ENCODE results near the gene MICAL3. TPM values are rescaled to one million over a fixed set of nuclear protein-coding genes. Genes with fewer than 3 reads are reported as not detected.

MICAL3 gene
- total RNA-seq, 1 donor from 2014 or later, result 41.0 TPM

DNA sequence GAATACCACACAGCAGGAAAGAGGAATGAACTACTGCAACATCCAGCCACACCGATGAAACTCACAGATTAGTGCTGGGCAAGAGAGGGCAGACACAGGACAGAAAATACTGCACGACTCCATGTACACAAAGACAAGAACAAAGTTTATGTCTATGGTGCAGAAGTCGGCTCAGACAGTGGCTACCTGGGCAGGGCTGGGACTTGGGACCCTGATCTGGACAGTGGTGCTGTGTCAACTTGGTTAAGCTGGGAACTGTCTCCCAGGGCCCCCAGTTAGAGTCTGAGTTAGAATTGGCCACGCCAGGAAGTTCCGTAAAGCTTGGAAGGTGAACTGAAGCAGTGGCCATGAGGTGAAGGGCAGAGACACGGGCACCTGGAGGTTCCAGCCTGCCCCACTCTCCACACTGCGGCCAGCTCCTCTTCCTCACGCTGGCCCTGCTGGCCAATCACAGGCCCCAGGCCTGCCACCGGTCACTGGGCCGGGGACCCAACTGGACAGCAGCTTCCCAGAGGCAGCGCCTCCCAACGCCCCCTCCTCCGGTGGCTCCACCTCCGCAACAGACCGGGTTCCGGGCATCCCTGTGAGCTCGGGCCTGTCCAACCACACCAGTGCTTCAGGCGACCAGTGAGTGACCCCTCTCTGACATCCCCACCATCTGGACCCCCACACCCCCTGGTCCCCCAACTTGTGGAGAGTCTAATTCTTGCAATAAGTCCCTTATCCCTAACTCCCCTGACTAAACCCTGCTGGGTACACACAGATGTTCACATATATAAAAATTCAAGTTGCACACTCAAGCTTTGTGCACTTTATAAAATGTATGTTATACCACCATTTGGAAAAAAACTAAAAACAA, 93.7 kb downstream of the MICAL3 start:
- no peak for DNase-seq

DNA sequence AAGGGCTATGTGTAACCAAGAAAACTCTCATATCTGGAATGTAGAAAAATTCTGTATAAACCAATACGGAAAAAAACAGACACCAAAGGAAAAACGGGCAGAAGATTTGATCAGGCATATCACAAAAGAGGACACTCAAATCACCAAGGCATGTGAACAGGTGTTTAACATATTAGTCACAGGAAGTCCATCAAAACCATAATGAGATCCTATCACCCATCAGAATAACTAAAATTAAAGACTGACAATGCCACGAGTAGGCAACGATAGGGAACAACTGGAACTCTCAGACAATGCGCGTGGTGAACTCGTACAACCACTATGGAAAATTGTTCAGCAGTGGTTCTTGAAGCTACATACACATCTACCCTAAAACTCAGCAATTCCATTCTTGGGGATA, 94.5 kb downstream of the MICAL3 start:
- no peak for DNase-seq

DNA sequence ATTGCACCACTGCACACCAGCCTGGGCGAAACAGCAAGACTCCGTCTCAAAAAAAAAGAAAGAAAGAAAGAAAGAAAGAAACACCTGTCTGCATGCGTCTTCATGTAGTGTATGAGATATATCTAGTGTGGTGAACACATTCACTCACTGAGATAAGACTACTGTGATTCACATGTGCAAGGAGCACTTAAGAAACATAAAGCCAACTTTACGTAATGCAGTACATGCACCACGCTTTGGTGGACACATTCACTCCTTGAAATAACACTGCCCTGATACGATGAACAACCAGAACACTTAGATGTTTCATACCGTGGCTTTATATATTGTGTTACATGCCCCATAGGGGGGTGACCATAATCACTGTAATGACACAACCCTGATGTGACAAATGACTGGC, 96.0 kb downstream of the MICAL3 start:
- DNase-seq, result no peak

DNA sequence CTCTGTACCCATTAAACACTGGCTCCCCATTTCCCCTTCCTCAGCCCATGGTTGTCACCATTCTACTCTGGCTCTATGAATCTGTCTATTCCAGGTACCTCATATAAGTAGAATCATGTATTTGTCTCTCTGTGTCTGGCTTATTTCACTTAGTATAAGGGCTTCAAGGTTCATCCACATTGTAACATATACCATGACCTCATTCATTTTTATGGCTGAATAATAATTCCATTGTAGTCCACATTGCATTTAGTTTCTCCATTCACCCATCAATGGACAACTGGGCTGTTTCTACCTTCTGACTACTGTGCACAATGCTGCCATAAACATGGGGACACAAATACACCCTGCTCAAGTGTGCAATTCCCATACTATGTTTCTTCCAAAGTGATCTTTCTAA, 97.3 kb downstream of the MICAL3 start:
- DNase-seq, result no peak

DNA sequence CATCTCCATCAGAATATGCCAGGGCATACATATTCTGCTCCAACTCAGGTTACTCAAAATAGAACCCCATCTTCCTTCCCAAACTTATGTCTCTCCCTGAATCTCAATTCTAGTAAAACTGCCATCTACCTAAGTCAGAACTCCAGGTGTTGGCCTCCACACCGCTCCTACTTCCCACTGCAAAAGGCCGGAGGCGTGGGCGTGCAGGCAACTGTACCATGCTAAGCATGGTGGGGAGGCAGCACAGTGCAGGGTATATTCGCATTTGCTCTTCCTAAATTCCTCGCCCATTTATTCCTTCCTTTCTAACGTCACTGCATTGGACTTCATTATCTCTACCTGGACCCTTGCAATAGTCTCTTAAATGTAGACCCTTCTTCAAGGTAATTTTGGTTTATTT, 97.8 kb downstream of the MICAL3 start:
- no peak for DNase-seq

DNA sequence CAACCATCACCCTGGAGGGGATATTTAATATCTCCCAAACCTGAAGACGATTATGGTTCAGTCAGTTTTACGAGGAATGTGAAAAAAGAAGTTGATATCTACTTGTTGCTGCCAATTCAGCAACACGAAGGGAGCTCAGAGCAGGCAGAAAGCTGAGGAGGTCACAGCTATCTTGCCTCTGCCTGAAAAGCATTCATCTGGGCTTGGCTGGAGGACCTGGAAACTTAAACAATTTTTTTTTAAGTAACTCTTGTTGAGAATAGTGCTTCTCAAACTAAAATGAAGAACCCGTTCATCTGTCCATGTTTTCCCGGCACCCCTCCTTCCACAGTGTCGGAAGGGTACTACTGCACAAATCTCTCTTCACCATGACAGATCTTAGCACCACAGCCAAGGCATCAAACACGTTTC, 98.9 kb downstream of the MICAL3 start:
- DNase-seq, result no peak

DNA sequence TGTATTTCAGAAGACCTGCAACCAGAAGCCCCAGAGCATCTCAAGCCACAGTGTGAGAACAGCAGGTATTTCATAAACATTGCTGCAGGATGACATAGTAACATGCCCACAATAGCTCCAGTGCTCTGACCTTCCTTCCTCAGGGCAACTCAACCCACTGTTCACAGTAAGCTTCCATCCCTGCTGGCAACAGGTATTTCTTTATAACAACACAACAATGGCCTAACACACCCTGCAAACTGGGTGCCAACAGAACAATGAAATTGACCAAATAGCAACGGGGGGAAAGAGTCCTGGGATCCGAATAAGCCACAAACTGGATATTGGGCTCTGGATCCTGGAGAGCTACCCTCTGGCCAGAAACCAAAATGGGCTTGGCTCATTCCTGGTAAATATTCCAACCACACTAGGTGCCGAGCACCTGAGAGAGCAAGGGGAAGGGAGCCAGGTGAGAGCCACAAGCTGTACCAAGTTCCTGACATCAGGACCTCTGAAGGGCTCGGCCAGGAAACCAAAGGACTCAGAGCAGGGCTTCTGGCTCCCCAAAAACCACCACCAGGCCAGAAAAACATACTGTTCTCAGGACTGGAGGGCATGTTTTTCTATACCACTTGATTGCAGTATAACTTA, 99.5 kb downstream of the MICAL3 start:
- no peak for DNase-seq

DNA sequence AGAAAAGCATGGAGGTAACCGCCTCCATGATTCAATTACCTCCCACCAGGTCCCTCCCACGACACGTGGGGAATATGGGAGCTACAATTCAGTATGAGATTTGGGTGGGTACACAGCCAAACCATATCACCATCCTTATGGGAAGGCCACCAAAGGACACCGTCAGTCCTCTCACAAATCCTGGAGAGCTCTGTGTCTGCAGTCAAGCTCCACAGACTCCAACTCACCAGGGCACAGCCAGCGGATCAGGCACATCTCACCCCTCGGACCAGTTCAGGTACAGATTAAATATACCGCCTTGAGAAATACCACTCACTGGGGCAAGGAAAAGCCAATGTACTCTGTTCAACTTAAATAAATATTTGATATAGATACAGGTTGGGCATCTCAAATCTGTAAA, 100.3 kb downstream of the MICAL3 start:
- DNase-seq, result no peak

DNA sequence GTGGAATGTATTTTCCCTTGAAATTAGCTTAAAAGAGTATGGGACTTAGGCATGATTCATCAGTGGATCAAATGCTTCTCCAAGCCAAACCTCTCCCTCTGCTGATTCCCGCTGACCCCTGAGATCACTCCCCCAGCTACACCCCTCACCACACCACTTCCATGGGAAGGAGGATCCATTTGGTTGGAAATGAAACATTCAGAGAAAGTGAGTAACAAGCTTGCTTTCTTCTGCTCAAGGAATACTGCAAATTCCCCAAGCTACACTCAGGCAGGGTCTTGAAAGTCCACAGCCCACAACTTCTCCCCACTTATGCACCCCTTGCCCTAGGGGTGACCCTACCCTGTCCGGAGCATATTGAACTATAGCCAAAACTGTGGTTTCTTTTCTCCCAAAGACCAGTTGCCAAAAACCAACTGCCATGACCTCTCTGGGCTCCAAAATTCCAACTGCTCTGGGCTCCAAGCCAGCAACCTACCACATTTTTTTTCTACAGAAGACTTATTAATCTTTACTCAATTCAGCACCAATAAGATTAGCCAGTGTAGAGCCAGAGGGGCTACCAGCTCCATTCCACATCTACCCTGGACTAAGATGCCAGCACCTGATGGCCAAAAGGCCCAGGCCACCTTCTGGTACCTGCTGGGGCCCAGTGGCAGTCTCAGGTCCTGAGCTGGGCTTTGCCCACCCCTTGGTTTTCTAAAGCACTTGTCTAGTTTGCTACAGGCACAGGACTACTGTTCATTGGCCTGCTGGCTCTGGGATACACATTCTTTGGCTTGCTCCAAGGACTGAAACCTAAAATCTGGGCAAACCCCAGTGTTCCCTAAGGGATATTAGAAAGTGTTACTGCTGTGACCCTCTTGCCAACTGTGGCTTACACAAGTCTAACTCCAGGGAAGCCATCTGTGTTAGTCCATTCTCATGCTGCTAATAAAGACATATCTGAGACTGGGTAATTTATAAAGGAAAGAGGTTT, 101.1 kb downstream of the MICAL3 start:
- DNase-seq, result peak; percentile 79

DNA sequence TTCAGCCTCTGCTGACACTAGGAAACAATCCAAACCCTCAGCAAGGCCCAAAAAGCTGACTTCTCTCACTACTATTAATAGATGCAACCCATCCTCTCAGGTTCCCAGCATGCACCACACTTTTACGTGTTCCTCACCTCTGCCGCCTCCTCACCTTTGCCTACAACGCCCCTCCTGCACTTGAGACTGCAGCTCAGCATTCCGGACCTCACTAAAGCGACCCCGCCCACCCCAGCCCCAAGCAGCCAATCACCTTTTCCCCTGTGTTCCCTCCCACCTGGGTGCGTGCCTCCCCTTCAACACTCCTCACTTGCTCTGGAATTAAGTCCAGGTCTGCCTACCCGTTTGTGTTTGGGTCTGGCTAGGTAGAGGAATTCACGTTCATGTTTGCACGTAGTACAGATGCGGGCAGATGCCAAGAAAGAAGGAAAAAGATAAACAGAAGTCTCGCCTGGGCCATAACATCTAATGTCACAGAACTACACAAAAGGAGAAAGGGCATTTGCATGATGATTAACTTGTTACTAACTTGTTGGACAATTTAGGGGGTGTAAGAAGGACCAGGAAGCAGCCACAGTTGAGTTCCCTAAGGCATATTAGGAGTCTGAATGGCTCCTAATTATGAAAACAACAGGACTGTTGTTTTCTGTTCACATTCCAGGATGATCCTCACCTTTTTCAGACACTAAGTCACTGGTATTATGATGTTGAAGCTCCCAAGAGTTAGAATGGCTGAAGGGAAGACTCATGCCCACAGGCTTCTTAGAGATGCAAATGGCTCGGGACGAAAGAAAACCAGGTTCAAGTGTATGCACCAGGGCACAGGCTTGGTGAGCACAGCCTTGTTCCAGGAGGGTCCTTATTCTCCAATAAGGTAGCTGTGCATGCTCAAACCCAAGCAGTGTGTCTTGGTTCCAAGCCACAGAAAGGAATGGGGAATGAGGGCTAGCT, 102.2 kb downstream of the MICAL3 start:
- DNase-seq, result peak; percentile 51

DNA sequence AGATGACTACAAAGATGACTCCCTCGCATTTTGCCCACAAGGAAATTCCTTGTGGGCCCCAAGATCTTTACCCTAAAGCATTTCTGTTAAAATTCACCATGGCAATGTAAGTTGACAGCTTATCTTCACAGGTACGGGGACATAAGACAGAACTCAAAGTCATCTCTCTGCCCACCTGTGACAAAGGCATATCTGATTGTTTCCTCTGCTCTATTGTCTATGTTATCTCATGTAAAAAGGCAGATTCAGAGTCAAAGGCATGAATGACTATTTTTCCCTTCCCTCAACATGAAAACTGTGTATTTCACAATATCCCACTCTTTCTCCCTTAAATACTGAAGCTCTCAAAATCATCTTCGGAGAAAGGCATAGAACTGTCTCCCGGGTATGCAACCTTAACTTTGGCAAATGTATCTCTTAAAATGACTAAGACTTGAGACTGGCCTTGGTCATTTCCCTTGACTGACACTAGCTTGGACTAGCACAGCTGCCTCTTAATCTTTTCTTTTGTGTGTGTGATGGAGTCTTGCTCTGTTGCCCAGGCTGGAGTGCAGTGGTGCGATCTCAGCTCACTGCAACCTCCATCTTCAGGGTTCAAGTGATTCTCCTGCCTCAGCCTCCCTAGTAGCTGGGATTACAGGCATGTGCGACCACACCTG, 103.2 kb downstream of the MICAL3 start:
- DNase-seq, result no peak

DNA sequence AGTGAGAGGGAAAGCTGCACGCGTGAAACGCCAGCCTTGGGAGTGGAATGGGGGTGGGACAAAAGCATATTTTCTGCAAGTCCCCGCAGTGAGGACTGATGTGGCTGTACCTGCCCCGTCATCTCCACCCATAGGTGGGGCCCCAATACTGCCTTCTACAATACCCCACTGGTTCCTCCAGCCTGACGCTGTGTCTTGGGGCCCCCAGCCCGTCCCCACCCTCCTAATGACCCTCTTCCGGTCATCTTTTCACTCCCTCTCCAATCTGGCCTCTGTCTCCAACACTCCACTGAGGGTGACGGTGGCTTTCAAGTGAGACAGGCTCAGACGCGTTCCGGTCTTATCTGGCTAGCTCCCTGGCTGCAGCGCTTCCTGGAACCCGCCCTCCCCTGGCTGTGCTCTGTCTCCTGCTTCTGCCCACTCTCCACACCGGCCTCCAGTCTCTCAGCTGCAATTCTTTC, 104.2 kb downstream of the MICAL3 start:
- DNase-seq, result peak; percentile 55

DNA sequence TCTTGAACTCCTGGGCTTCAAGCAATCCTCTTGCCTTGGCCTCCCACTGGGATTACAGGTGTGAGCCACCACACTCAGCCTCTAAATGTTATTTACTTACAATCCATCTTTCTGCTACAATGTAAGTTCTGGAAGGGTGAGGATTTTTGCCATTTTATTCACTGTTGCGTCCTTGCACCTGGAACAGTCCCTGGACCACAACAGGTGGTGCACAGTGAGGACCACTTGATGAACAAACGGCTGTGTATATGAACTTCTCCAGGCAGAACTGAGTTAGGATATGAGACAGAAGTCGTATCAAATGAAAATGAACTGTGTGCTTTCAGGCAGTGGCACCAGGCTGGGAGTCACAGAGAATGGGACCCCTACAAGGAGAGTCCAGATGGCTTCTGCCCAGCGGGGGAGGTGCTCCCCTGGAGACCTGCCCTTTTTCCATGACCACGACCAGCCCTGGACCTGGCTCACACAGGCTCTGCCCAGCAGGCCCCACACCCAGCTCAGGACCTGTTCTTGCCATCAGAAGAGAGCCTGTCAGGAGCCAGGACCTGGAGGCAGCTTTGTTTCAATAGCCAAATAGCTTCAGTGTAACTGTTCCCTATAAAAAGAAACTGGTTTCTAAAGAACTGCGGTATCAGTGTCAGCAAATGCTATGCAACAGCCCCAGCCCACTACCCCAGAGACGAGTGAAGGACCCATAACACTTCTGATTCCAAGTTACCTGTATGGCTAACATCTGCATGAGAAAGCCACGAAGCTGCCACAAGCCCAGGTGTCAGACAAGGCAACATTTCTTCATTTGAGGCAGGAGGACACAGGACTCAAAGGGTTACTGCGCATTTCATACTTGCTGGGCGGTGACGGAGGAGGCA, 104.9 kb downstream of the MICAL3 start:
- DNase-seq, result no peak

DNA sequence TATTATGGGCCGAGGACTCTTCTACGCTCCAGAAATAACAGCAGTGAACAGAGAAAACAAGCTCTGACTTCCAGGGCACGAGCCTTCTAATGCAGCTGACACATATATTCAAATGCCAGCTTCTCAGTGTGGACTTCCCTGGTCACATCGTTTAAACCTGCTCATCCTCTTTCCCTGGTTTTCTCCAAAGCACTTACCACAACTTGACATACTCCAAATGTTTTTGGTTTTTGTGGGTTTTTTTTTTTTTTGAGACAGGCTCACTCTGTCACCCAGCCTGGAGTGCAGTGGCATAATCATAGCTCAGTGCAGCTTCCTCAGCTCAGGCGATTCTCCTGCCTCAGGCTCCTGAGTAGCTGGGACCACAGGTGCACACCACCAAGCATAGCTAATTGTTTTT, 105.5 kb downstream of the MICAL3 start:
- no peak for DNase-seq

DNA sequence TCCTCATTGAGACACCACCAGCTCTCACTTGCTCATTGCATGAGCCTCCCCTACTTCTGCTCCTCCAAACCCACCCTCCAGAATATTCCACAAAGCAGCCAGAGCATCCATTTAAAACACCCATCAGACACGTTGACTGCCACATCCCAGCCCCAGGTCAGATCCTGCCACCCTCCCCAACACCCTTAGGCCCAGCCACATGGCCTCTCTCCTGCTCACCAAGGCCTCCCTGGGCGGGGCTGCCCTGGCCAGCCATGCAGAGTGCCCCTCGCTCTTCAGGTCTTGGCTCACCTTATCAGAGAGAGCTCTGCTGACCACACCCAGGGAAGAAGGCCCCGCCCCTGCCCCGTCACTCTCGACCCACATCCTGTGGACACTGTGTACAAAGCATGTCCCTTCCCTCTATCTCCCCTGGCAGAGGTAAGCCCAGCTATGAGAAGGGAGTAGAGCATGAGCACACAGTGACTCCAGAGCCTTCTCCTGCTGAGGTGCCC, 106.8 kb downstream of the MICAL3 start:
- DNase-seq, result no peak

DNA sequence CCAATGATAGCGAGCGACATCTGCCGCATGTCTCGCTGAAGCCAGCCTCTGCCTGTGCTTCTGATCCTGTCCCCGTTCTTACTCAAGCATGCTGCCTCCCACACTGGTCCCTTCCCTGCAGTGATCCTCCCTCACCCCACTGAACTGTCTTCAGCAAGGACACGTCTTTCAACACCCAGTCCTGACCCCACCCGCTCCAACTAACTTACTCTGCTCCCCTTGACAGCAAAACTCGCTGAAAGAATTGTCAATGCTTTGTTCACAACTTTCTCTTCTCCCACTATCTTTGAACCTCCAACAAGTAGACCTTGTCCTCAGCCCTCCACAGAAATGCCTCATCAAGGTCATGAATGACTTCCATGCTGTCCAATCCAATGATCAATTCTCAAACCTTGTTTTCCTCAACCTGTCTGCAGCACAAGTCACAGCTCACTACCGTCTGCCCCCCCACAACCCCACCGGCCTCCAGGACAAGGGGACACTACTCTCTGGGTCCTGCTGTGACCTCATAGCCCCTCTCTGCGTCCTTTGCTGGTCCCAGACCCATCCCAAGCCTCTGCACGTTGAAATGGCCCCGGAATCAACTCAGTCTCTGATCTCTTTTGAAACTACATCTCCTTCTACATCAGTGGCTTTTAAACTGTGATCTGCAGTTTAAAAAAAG, 108.0 kb downstream of the MICAL3 start:
- DNase-seq, result no peak

DNA sequence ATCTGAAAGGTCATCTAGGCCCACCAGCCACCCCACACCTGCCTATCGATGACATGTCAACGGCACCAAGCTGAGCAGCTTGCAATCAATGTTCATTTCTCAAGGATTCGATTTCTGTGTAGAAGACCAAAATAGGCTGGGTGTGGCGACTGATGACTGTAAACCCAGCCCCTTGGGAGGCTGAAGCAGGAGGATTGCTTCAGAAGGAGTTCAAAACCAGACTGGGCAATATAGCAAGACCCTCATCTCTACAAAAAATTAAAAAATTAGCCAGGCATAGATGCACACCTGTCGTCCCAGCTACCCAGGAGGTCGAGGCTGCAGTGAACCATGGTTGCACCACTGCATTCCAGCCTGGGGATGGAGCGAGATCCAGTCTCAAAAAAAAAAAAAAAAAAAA, 108.7 kb downstream of the MICAL3 start:
- no peak for DNase-seq

DNA sequence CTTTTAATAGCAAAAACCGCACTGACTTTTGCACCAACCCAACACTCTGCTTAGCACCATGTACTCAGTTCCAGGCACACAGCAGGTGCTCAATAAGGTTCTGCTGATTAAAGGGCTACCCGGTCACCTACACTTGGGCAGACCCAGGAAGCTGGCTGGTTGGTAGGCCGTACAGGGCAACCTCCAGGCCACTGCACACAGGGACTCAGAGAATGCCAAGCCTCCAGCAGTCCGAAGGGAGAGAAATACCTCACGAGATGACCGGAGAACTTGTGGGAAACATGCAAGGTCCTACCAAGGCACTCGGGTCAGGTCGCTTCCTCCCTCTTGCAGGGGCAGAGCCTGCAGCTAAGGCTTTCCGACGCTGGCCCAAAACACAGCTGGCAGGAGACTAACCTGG, 109.2 kb downstream of the MICAL3 start:
- DNase-seq, result no peak

DNA sequence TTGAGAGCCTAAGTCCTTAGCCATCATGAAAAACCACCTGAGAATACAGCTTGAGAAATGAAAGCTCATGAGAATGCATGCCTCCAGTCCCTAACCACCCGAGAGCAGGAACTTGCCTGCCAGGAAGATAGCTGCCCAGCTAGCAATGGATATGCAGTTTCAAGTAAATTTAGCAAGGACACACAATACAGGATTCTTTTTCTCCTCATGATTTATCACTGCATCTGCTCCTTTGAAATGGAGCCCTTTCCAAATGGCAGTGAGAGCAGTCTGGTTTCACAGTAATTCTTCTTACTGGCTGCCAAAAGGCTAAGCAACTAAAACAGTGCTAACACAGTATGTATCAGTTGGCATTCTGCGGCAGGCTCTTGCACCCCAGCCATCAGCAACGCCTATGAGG, 109.9 kb downstream of the MICAL3 start:
- DNase-seq, result peak; percentile 81

Measured in tongue (tissue), 2 donors.